EL (cell line): ENCODE measurements around the gene CFAP97.
"Not testable (repeated sequence)": the region's sequence is repeated elsewhere in the genome, so short reads cannot be mapped to it uniquely, and the experiment has no call there.

ENCODE experiments used
- DNase-seq: peaks from one replicate; pipeline ENCODE4 v3.0.0-alpha.2; 2016

The CFAP97 gene

GRCh38 chr4:185137233-185137925 lies 66.4 kb downstream of the CFAP97 start:
- no peak for DNase-seq

GRCh38 chr4:185134307-185134869 lies 69.4 kb downstream of the CFAP97 start:
- peak; percentile 39 for DNase-seq

GRCh38 chr4:185128272-185129119 lies 75.3 kb downstream of the CFAP97 start:
- DNase-seq, result peak; percentile 38

- peak; percentile 13 for DNase-seq
Observed at GRCh38 chr4:185127021-185127925, 76.5 kb downstream of the CFAP97 start.

GRCh38 chr4:185124006-185124405 lies 79.8 kb downstream of the CFAP97 start:
- DNase-seq, result no peak

GRCh38 chr4:185122681-185123345 lies 81.0 kb downstream of the CFAP97 start:
- no peak for DNase-seq

GRCh38 chr4:185120631-185120946 lies 83.2 kb downstream of the CFAP97 start:
- DNase-seq, result no peak

GRCh38 chr4:185119927-185120630 lies 83.7 kb downstream of the CFAP97 start:
- no peak for DNase-seq

- not testable (repeated sequence) for DNase-seq
Observed at GRCh38 chr4:185119467-185119866, 84.3 kb downstream of the CFAP97 start.

GRCh38 chr4:185118876-185119275 lies 84.9 kb downstream of the CFAP97 start:
- DNase-seq, result no peak

- no peak for DNase-seq
Observed at GRCh38 chr4:185117300-185117934, 86.4 kb downstream of the CFAP97 start.

- DNase-seq, result no peak
Observed at GRCh38 chr4:185115827-185116232, 88.0 kb downstream of the CFAP97 start.

- DNase-seq, result peak; percentile 12
Observed at GRCh38 chr4:185113340-185113739, 90.5 kb downstream of the CFAP97 start.

GRCh38 chr4:185112104-185112503 lies 91.7 kb downstream of the CFAP97 start:
- peak; percentile 85 for DNase-seq

GRCh38 chr4:185110375-185110823 lies 93.4 kb downstream of the CFAP97 start:
- DNase-seq, result no peak

- DNase-seq, result no peak
Observed at GRCh38 chr4:185109736-185110135, 94.1 kb downstream of the CFAP97 start.
